GM12874 (cell line): Measurements from ENCODE around the gene OTOR.

ENCODE experiments used
- CTCF ChIP-seq: IDR thresholded peaks from 2 replicates; pipeline ENCODE4 v1.5.1; 2011; ENCODE audit warnings: low read depth, mild to moderate bottlenecking, control low read depth, low read length, moderate library complexity; ENCODE audit not compliant: insufficient read depth

Gene OTOR

DNA sequence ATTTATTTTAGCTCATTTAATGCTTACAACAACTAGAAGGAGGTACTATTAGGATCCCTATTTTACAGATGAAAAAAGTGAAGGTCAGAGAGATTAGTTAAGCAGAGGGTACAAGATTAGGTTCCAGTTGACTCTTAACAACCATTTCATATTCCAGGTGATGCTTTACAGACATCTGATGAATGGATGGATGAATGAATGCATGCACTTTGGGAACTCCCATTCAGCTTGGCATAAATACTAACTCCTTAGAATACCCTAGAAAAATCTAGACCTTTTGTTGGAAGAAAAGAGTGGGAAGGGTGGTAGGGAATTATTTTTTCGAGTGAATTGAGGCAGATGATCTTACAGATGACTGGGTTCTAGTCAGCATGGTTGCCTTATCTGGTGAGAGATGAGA lies 19.1 kb upstream of the OTOR start:
- TF ChIP-seq CTCF = no peak

GRCh38 chr20:16729565-16730460 lies 18.3 kb upstream of the OTOR start, which contains the start of gene SNRPB2:
Gene SNRPB2, plus strand, starts transcription at chr20:16730026. Its CDS starts 1,677 bp downstream, at chr20:16731703.
- TF ChIP-seq CTCF = no peak

DNA sequence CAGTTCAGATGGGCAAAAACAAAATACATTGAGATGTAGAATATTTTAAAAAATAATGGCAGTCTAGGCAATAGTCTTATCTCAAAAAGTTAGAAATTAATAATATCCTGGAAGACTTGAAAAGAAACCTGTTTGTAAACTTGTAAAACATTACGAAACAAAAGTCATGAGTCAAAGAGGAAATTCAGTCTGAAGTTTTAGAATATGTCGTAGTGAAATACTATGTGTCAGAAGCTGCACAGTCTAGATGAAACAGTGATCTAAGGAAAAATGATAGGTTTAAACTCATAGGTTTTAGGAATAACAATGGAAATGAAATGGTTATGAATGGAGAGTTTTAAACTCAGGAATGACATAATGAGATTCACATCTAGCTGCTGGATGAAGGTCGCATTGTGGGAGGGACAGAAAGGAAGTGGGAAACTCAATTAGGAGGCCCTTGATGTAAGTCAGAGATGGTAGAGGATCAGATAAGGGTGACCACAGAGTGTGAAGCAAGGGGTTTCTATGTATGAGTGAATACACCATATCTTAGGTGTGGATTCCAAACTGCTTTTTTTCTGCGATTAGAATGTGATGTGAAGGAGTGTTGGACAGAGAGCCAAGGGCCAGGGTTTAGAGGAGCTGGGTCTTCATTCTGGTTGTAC lies 15.5 kb upstream of the OTOR start:
- no peak for TF ChIP-seq CTCF

GRCh38 chr20:16740365-16741072 lies 7.6 kb upstream of the OTOR start:
- TF ChIP-seq CTCF = no peak

DNA sequence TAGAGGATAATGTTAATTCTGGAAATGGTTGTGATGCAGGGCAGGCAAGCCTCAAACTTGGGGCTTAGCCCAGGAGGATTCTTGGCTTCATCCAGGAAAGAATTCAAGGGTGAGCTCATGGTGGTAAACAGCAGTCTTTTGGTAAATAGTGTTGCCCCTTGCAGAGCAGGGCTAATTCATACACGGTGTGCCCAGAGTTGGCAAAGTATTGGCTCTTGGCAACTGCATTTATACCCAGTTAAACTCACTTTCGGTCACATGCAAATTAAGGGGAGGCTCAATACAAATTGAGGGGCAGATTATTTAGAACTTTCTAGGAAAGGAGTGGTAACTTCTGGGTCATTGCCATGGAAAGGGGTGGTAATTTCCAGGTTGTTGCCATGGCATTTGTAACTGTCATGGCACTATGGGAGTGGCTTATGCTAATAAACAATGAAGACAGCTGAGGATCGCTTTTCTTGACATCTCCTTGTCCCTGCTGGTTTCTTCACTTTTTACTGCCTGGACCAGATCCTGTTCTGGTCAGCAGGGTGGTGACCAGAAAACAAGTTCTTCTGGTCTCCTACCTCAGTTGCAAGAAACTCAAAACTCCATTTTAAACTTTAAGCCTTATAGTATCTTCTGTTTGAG lies 3.9 kb upstream of the OTOR start:
- TF ChIP-seq CTCF = no peak

DNA sequence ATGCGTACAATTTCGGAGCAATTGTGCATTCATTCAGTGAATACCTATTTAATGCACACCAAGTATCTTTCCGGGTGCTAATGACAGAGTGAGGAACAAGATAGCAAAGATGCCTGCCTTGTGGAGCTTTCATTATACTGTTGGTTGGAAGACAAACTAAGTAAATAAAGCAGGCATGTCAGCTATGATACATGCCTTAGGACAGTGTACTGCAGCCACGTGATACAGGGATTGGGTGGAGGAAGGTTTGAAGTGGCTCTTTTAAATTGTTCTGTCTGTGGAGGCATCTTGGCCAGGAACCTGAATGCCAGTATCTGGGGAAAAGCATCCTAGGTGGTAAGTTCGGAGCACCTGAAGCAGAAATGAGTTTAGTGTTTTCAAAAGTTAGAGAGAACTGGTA lies 3.0 kb upstream of the OTOR start:
- no peak for TF ChIP-seq CTCF
